Keratinocyte (primary cell): ENCODE results near the gene MED19.
"Not testable (repeated sequence)": the region's sequence is repeated elsewhere in the genome, so short reads cannot be mapped to it uniquely, and the experiment has no call there.

Source experiments
- EZH2 ChIP-seq: IDR thresholded peaks from one replicate; pipeline ENCODE4 v1.6.1; 2012; ENCODE audit warnings: inconsistent platforms, mild to moderate bottlenecking, low read length, moderate library complexity
- TF ChIP-seq, protein P1 (sequence below), 3 experiments: IDR thresholded peaks in 1 of 3; conservative IDR thresholded peaks in 1 of 3; optimal IDR thresholded peaks in 1 of 3; 2 replicates in 2 of 3; 3 replicates in 1 of 3; pipeline versions ENCODE3 to v1.5.1; 2011; ENCODE audit warnings: low read length in 3 of 3, mild to moderate bottlenecking in 3 of 3, moderate library complexity in 2 of 3, control low read depth in 1 of 3, inconsistent platforms in 1 of 3; ENCODE audit not compliant: insufficient read depth in 2 of 3; ENCODE audit errors: extremely low read depth in 1 of 3

DNA sequence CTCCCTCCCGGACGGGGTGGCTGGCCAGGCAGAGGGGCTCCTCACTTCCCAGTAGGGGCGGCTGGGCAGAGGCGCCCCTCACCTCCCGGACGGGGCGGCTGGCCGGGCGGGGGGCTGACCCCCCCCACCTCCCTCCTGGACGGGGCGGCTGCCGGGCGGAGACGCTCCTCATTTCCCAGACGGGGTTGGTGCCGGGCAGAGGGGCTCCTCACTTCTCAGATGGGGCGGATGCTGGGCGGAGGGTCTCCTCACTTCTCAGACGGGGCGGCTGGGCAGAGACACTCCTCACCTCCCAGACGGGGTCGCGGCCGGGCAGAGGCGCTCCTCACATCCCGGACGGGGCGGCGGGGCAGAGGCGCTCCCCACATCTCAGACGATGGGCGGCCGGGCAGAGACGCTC lies 4.7 kb upstream of the MED19 start:
- TF ChIP-seq, protein P1, sequence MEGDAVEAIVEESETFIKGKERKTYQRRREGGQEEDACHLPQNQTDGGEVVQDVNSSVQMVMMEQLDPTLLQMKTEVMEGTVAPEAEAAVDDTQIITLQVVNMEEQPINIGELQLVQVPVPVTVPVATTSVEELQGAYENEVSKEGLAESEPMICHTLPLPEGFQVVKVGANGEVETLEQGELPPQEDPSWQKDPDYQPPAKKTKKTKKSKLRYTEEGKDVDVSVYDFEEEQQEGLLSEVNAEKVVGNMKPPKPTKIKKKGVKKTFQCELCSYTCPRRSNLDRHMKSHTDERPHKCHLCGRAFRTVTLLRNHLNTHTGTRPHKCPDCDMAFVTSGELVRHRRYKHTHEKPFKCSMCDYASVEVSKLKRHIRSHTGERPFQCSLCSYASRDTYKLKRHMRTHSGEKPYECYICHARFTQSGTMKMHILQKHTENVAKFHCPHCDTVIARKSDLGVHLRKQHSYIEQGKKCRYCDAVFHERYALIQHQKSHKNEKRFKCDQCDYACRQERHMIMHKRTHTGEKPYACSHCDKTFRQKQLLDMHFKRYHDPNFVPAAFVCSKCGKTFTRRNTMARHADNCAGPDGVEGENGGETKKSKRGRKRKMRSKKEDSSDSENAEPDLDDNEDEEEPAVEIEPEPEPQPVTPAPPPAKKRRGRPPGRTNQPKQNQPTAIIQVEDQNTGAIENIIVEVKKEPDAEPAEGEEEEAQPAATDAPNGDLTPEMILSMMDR (optimal IDR thresholded peaks at IDR 0.05 in 1 of 3, IDR thresholded peaks at IDR 0.05 in 1 of 3, conservative IDR thresholded peaks at IDR 0.05 in 1 of 3; ENCODE audit: extremely low read depth in 1 of 3, insufficient read depth in 2 of 3, low read length in 3 of 3) = not testable (repeated sequence)
- not testable (repeated sequence) for TF ChIP-seq EZH2
